ENCODE results near the gene PIK3R6. TPM values are rescaled to one million over a fixed set of nuclear protein-coding genes. Genes with fewer than 3 reads are reported as not detected.

The PIK3R6 gene
- total RNA-seq, 2 experiments from 2014 or later, result 2.0 to 2.2 TPM

DNA sequence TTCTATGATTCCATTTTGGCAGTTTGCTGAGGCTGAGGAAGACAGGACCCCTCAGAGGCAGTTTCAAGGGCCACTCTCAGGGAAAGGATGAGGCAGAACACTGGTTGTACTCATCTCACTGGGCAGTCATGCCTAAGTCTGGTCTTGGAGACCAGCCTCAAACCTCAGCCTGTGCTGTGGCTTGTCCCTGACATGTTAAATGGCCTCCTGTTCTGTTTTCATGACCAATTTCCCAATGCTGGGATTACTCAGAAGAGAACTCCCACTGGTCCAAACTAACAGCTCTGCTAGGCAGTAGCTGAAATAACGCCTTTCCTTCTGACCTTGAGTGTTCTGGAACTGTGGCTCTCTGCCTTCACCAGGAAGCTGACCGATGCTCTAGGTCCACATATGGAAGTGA lies 100.7 kb downstream of the PIK3R6 start:
- DNase-seq, result no peak
- peaks cover 21% of the 10 kb centered on the region for H3K27me3 Mint-ChIP-seq
- no peak overlapping the region for H3K27ac Mint-ChIP-seq
- CTCF ChIA-PET, result interaction anchor here (0.8 to 0.9 kb wide), 2 partner anchors 15 to 19 kb away, joined by 3 read pairs; no protein-coding TSS in a partner anchor
- POLR2A ChIA-PET, result no interaction called here
- no peaks in the 10 kb centered on the region for H3K4me1 Mint-ChIP-seq
- H3K36me3 Mint-ChIP-seq (ENCODE audit: low read depth), result no peaks in the 10 kb centered on the region
- H3K4me3 Mint-ChIP-seq, result no peak overlapping the region
- H3K9me3 Mint-ChIP-seq, result no peaks in the 10 kb centered on the region

DNA sequence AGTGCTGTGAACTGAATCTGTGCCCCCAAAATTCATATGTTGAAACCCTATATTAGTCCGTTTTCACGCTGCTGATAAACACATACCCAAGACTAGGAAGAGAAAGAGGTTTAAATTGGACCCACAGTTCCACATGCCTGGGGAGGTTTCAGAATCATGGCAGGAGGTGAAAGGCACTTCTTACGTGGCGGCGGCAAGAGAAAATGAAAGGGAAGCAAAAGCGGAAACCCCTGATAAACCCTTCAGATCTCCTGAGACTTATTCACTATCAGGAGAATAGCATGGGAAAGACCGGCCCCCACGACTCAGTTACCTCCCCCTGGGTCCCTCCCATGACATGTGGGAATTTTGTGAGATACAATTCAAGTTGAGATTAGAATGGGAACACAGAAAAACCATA lies 105.5 kb downstream of the PIK3R6 start:
- Mint-ChIP-seq H3K27ac (no peak overlapping the region), H3K9me3 (no peaks in the 10 kb centered on the region), H3K4me3 (no peak overlapping the region), H3K36me3 (ENCODE audit: low read depth) (no peaks in the 10 kb centered on the region), H3K4me1 (no peaks in the 10 kb centered on the region), H3K27me3 (peaks cover 18% of the 10 kb centered on the region)
- POLR2A ChIA-PET, result no interaction called here
- no peak for DNase-seq
- CTCF ChIA-PET, result no interaction called here

- Mint-ChIP-seq H3K36me3 (ENCODE audit: low read depth) (no peaks in the 10 kb centered on the region), H3K9me3 (no peaks in the 10 kb centered on the region), H3K27ac (no peak within 1 kb of the TSS), H3K27me3 (peaks cover 25% of the 10 kb centered on the region), H3K4me3 (no peak within 1 kb of the TSS), H3K4me1 (no peaks in the 10 kb centered on the region)
- ChIA-PET POLR2A (no interaction called here), CTCF (no interaction called here)
- no peak for DNase-seq
Observed at GRCh38 chr17:8758137-8758596, 109.3 kb downstream of the PIK3R6 start, which contains the start of gene SPDYE4. Gene SPDYE4 (minus strand): TSS chr17:8758546. CDS start chr17:8758382, 164 bp downstream.

DNA sequence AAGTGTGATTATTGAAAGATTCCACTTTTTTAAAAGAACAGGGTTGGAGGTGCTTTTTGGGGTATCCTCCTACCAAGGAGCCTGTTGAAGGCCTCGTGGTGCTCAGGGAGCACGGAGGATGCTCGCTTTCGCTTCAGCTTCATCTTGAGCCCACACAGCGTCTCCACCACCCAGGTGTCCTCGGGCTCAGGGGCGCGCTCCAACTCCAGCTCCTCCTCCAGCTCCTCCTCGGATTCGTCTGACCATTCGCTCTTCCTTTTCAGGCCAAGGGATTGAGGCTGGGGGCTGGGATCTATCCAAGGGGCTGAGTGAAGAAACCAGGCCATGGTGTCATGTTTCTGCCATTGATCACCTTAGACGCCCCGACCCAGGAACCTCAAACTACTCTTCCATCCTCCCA lies 110.3 kb downstream of the PIK3R6 start:
- CTCF ChIA-PET, result interaction anchor here (0.7 kb wide), 1 partner anchor 675 kb away, joined by 3 read pairs; no protein-coding TSS in a partner anchor
- Mint-ChIP-seq H3K36me3 (ENCODE audit: low read depth) (no peaks in the 10 kb centered on the region), H3K4me1 (no peaks in the 10 kb centered on the region), H3K27ac (no peak overlapping the region), H3K4me3 (no peak overlapping the region), H3K9me3 (no peaks in the 10 kb centered on the region), H3K27me3 (peaks cover 21% of the 10 kb centered on the region)
- DNase-seq, result no peak
- POLR2A ChIA-PET, result no interaction called here

DNA sequence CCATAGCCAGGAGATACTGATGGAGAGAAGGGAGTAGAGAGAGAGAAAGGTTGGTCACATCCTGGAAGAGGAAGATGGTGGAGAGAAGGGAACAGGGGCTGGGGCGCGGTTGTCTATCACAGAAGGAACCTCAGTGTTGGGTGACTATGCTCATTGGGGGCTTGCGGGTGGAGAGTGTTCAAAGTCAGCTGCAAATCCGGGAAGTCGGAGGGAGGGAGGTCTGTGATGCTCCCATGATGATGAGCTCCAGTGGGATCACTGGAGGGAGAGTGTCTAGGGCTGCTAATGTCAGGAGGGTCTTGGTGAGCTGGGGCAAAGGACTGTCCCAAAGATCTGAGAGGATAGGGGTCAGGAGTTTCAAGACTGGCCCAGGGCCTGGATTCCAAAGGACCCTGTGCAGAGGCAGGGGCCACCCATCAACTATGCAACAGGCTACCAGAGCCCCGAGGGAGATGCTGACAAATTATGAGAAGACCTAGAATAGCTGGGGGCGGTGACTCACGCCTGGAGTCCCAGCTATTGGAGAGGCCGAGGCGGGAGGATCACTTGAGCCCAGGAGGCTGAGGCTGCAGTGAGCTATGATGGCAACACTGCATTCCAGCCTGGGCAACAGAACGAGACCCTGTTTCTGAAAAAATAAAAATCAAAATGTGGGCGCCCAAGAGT lies 111.8 kb downstream of the PIK3R6 start:
- POLR2A ChIA-PET, result no interaction called here

GRCh38 chr17:8754890-8755289 lies 112.6 kb downstream of the PIK3R6 start:
- ChIA-PET CTCF (interaction anchor here (0.9 to 1.6 kb wide), 3 partner anchors 8 to 243 kb away, joined by 3 to 4 read pairs (median 4); no protein-coding TSS in a partner anchor), POLR2A (no interaction called here)
- H3K27ac Mint-ChIP-seq, result no peak overlapping the region
- no peaks in the 10 kb centered on the region for H3K9me3 Mint-ChIP-seq
- DNase-seq, result no peak
- peaks cover 13% of the 10 kb centered on the region for H3K27me3 Mint-ChIP-seq
- H3K36me3 Mint-ChIP-seq (ENCODE audit: low read depth), result no peaks in the 10 kb centered on the region
- H3K4me1 Mint-ChIP-seq, result no peaks in the 10 kb centered on the region
- no peak overlapping the region for H3K4me3 Mint-ChIP-seq

More for the DNA sequence above, 111.8 kb downstream of the PIK3R6 start:
- no peak for DNase-seq
- CTCF ChIA-PET, result interaction anchor here (0.6 kb wide), 1 partner anchor 163 kb away, joined by 3 read pairs; no protein-coding TSS in a partner anchor
- Mint-ChIP-seq H3K9me3 (no peaks in the 10 kb centered on the region), H3K4me1 (no peaks in the 10 kb centered on the region), H3K27me3 (peaks cover 13% of the 10 kb centered on the region), H3K36me3 (ENCODE audit: low read depth) (no peaks in the 10 kb centered on the region), H3K27ac (no peak overlapping the region), H3K4me3 (no peak overlapping the region)

GRCh38 chr17:8753976-8754440 lies 113.5 kb downstream of the PIK3R6 start:
- ChIA-PET CTCF (interaction anchor here (0.9 to 1.6 kb wide), 4 partner anchors 8 to 244 kb away, joined by 3 to 12 read pairs (median 4); no protein-coding TSS in a partner anchor), POLR2A (no interaction called here)
- H3K27ac Mint-ChIP-seq, result no peak overlapping the region
- H3K4me1 Mint-ChIP-seq, result no peaks in the 10 kb centered on the region
- H3K36me3 Mint-ChIP-seq (ENCODE audit: low read depth), result no peaks in the 10 kb centered on the region
- no peak for DNase-seq
- no peaks in the 10 kb centered on the region for H3K9me3 Mint-ChIP-seq
- H3K4me3 Mint-ChIP-seq, result no peak overlapping the region
- H3K27me3 Mint-ChIP-seq, result peaks cover 14% of the 10 kb centered on the region

DNA sequence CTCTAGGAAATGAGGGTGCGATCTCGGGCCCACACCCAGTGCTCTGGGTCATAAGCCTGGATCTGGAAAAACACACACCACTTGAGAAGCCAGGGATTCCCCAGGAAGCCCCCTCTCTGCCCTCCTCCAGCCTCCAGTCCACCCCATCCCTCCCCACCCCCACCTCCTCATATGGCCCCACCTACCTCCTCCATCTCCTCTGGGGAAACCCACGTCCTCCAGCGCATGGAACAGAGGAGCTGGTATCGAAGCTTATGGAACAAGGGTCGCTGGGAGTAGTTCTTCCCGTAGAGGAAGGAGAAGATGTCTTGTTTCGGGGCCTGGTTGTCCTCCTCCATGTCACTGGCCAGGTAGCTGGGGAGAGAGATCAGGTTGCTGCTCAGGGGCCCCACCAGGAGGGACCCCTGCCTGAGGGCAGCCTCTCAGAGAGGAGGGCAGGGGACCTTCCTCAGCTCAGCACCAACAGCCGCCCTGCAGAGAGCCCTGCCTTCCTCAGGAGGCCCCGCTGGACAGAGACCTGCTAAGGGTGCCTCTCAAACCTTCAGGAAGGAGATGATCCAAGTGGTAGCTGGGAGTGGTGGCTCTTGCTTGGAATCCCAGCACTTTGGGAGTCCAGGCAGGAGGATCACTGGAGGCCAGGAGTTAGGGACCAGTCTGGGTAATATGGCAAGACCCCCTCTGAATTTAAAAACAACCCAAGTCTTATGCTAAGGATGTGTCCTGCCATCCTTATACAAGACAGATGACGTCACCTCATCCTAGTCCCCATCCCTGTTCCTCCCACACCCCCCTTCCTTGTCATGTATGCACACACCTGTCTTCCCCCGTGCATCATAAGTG lies 114.1 kb downstream of the PIK3R6 start:
- H3K27ac Mint-ChIP-seq, result no peak overlapping the region

More for the DNA sequence above, 114.1 kb downstream of the PIK3R6 start:
- Mint-ChIP-seq H3K4me3 (no peak overlapping the region), H3K4me1 (no peaks in the 10 kb centered on the region), H3K9me3 (no peaks in the 10 kb centered on the region), H3K36me3 (ENCODE audit: low read depth) (no peaks in the 10 kb centered on the region), H3K27me3 (peaks cover 14% of the 10 kb centered on the region)
- POLR2A ChIA-PET, result no interaction called here
- CTCF ChIA-PET, result interaction anchor here (1.2 to 1.6 kb wide), 3 partner anchors 32 to 245 kb away, joined by 3 to 12 read pairs (median 3); no protein-coding TSS in a partner anchor
- DNase-seq, result no peak

Other genes with a start within 250 kb of the PIK3R6 start
- gene MYH10, start 236.9 kb downstream of the PIK3R6 start, total RNA-seq, result 10 to 100 TPM; 10.2 to 11.2 TPM
- gene CCDC42, start 122.8 kb downstream of the PIK3R6 start, total RNA-seq, result under 1 TPM; 0.28 to 0.45 TPM
- not detected for gene SPDYE4, start 109.1 kb downstream of the PIK3R6 start, total RNA-seq
- gene MFSD6L, start 68.3 kb downstream of the PIK3R6 start, total RNA-seq, result under 1 TPM in 1 of 2 experiments, not detected in 1; 0.13 TPM
- 10 to 100 TPM; 50.3 to 52.7 TPM for gene PIK3R5, start 98.0 kb upstream of the PIK3R6 start, total RNA-seq
- not detected for gene NTN1, start 153.8 kb upstream of the PIK3R6 start, total RNA-seq